Kidney glomerular epithelial cell (primary cell): ENCODE data around the gene CTRL.
A peak's percentile ranks its signal among the peaks of the same experiment; 100 is the strongest.
"Not testable (repeated sequence)": the region's sequence is repeated elsewhere in the genome, so short reads cannot be mapped to it uniquely, and the experiment has no call there.

Experiments used
- DNase-seq: peaks from one replicate; lab custom pipeline; 2025; lab: John Stamatoyannopoulos, UW

The CTRL gene

DNA sequence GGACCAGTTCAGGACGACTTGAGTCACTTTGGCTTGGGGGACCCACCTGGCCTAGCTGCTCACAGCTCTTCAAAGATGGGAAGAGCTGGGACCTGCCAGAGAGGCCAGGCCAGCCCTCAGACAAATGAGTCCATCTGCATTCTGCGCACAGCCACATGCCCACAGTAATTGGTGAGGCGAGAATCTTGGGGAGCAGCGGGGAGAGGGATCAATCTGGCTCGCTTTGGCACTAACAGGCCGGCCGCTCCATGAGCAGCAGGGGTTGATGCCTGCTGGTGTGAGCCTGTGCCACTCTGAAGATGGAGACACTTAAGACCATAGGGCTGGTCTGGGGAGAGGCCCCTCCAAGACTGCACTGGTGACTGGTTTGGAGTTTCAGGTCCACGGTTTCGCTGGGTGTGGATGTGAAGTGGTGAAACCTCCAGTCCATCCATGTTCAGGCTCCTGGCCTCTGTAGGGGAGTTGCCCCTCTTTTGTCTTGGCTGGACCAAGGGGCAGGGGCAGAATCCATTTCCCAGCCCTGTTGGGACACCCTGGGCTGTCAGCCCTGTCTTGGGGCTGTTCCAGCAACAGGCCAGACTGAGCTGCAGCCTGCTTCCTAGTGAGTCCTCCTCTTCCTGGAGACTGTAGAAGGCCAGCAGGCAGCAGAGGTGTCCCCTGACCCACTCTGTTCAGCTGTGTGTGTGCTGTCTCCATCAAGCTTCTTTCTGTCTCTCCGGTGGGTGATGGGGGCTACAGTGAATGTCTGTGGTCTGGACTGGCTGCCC lies 7.3 kb downstream of the CTRL start:
- DNase-seq: no peak

DNA sequence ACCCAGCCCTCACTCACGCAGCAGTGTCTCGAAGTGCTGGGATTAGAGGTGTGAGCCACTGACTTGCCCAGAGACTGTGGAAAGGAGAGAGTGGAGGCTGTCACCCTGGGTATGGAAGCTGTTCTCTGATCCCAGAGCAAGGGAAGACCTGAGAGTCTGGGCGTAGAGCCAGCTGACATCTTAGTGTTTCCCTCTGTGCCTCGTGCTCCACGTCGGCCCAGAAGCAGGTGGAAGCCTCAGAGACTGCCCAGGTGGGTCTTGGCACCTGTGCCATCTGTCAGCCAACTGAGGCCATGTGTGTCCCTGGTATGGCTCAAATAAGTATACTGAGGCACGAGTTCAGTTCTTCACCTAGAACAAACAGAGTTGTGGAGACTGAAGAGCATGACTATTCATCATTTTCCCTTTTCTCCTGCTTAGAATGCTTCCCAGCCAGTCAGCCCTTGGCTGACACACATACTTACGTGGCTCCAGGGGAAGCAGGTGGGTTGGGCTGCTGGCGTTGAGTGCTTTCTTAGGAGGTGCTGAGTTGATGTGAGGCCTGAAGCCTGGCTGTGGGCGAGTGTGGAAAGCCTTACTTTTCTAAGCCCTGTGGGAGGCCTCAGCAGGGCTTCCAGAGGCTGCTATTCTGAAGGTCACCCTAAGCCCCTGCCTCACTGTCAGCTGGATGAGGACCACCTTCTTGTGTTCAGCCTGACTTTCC lies 8.1 kb downstream of the CTRL start:
- DNase-seq: no peak

DNA sequence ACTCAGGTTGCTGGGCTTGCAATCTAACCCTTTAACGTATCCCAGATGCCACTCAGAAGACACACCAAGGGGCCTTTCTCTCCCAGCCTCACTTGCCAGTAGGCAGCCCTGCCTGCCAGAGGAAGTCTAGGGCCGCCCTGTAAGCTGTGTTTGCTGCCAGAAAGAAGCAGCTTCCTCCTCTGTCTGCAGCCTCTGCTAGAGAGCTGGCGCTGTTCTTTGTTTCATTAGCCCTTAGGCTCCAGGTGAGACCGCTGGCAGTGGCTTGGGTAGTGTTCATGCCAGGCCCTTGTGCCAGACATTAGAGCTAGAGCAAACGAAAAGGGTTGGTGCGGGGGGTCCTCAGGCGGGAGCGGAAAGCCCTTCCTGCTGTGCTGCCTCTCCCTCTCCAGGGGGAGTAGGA lies 8.9 kb downstream of the CTRL start:
- DNase-seq: no peak

DNA sequence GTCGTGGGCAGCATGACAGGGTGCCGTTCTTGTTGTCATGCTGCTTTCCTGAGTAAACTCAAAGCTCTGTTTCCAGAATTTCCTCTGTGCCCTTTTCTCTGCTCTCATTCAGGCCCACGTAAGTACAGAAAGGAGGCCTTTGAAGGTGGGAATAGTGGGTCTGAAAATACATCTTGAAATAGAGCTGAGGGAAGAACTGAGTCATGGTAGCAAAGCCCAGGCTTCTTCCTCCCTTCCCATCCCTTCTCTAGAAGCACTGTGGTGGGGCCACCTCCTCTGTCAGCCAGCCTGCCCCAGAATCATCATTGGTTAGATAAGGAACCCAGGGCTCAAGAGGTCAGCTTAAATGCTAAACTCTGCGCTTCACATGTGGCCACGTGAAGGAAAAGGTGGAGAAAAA lies 9.4 kb downstream of the CTRL start:
- DNase-seq: no peak

DNA sequence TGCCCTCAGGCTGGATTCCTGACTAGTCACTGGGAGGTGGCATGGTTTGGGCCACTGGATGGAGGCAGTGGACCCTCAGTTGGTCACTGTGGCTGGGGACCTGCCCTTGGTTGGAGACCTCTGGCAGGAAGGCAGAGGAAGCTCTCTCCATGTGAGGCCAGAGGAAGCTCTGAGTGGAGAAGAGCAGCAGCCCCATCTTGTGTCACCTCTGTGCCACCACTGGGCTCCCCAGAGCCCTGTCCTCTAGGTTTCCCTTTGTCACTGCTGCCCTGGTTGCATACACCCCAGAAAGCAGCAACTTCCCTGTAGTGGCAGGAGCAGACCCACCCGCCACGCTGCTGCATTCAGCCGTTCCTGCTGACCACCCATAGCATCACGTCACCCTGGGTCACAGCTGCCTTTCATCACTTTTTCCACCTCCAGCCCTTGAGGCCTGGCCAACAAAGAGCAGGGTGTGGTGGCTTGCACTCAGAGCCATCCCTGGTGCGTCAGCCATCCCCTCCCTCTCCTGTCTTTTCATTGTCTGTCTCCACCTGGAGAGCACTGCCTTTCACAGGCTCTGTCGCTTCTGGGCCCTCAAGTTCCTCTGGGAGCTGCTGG lies 11.9 kb downstream of the CTRL start:
- no peak for DNase-seq

DNA sequence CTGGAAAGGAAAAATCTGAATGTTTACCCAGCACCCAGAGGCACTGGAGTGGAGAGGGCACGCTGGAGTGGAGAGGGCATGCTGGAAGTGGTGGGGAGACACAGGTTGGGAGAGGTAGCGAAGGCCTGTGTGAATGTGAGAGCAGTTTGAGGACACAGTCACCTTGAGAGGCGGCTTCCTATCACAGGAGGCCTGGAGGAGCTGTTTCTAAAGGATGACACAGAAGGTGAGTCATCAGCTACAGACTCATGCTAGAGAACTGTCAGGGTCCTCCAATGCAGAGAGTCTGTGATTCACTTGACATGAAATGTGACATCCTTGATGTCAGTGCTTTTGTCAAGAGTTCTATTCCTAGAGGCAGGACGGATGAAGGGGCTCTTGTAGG lies 13.8 kb downstream of the CTRL start:
- DNase-seq: peak; percentile 73

DNA sequence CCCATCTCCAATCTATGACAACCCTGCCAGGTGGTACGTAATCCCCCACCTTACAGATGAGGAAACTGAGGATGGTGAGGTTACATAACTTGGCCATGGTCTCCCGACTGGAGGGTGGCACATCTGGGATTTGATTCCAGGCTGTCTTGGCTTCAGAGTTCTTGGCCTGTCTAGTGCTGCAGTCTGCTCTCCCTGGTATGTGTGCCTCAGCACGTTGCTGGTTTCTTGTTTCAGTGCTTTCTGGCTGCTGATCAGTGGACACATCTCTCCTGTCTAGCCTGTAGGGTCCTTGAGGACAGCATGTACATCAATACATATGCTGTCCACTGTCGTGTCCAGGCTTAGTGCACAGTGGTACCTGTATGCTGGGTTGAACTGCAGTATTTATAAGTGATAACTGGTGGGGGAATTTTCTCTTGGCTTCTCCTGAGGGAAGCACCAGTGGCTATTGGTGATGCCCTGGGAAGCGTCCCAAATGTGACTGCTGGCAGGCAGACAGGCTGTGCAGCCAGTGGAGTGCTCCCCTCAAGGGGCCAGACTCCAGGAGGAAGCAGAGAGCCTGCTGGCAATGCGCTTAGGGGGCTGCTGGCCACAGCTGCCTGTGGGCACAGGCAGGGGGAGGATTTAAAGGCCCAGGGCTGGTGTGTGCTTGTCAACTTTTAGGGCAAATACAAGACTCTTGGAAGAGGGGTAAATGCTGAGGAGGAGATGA lies 14.4 kb downstream of the CTRL start:
- no peak for DNase-seq

DNA sequence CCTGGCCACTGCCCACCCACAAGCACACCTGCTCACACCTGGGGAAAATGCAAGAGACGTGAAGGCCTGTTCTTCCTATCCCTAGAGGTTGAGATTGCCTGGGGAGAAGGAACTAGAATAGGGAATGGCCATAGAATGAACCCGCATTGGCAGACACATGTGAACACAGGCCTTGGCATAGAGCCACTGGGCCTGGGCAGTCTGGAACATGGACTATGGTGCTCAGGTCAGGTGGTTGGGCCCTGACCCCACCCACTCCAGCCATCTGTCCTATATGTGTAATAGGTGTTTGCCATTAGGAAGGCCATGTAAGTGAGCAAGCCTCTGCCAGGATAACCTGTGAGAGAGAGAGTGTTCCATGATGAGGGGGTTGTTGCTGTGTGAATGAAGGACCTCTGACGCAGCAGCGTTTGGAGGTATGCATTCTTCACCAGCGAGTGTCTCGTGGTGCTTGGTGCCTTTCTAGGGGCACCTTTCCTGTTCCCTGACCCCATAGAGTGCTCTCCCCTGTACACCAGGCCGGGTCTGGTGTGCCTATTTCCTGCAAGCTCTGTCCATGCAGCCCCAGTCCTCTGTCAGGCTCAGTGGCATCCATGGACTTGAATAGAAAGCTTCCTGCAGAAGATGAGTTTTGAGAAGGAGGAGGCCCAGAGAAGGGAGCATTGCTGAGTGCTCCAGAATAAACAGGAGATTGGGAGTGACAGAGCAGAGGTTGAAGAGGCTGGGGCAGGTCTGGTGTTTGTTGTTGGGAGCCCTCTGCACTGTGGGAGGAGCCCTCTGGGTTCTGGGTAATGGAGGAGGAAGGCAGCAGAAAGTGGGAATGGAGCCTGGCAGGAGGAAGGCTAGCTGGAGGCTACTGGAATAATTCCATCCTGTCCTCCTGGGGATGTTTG lies 15.6 kb downstream of the CTRL start:
- no peak for DNase-seq

DNA sequence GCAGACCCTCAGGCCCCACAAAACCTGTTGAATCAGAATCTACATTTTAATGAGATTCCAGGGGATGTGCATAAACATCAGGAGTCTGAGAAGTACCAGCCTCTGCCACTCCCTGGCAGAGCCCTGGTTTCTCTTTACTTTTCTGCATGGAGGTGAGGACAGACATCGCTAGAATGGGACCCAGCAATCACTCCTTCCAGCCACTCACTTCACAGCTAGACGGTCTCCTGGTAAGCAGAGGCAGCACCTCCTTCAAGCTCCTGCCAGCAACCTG lies 16.2 kb downstream of the CTRL start:
- not testable (repeated sequence) for DNase-seq

DNA sequence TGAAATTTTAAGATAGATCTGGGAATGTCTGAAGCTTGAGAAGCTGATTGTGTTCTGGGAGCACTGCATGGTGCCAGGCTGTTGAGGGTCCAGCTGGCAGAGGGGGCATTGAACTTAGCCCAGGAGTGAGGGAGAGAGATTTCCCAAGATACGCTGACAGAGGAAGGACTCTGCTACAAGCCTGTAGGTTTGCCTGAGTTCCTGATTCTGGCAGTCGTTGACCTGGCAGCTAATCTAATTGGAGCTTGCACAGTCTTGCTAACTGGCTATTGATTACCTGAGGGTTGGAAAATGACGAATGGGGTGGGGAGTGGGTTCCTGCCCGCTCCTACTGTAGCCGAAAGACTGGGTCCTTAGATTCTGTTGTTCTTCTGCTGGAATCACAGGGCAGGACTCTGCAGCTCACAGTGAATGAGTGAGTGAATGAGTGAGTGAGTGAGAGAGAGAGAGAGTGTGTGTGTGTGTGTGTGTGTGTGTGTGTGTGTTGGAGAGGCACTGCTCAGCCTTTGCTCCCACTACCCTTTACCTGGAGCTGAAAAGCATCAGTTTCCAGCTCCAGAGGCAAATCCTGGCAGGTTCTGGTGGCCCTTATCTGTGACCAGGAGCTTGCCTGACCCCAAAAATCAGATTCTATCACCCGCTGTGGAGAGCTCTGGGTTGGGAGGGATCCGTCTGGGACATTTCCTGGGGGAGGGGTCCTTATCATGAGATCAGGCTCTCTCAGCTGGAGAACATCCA lies 16.7 kb downstream of the CTRL start:
- DNase-seq: no peak

DNA sequence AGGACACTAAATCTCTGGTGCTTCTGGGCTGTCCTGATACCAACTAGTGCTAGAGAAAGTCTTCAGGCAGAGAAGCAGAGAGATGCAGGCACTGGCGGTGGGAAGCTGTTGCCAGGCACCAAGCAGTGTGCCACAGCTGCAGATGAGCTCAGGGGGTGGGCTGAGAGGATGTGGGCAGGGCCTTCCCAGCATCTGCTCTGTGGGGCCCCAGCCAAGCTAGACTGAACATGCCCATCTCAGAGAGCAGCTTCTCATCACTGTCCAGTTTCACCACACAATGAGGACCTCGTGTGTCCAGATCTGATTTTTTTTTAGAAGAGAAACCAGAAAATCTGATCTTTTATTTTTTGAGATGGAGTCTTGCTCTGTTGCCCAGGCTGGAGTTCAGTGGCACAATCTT lies 21.5 kb downstream of the CTRL start:
- no peak for DNase-seq

DNA sequence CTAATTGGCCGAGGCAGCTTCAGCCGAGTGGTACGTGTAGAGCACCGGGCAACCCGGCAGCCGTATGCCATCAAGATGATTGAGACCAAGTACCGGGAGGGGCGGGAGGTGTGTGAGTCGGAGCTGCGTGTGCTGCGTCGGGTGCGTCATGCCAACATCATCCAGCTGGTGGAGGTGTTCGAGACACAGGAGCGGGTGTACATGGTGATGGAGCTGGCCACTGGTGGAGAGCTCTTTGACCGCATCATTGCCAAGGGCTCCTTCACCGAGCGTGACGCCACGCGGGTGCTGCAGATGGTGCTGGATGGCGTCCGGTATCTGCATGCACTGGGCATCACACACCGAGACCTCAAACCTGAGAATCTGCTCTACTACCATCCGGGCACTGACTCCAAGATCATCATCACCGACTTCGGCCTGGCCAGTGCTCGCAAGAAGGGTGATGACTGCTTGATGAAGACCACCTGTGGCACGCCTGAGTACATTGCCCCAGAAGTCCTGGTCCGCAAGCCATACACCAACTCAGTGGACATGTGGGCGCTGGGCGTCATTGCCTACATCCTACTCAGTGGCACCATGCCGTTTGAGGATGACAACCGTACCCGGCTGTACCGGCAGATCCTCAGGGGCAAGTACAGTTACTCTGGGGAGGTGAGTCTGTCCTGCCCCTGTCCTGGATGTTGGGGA lies 22.5 kb downstream of the CTRL start:
- DNase-seq: no peak

DNA sequence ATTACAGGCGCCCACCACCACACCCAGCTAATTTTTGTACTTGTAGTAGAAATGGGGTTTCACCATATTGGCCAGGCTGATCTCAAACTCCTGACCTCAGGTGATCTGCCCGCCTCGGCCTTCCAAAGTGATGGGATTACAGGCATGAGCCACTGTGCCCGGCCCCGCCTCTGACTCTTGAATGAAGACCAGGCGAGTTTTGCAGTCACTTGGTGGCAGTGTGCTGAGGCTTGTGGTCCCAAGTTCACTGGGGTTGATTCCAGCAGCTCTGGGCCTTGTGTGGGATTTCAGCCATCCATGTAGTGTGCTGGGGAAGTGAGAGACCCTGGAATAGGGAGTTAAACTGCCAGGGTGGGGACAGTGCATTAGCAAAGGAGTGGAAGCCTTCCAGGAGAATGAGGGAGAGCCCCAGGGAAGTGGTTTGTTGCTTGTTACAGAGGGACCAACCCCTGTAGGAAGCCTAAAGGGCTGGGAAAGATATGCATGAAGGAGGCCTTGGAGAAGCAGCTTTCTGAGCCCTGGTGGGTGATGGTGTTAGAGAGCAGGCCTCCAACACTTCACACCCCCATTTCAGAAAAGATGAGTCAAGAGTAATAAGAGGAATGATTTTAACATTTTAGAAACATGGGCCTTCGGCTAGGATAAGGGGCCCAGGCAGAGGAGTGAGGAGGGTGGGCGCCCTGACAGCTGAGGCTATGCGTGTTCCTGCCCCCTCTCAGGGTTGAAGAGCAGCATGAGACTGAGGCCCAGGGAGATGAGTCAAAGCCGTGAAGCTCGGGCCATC lies 24.1 kb downstream of the CTRL start:
- no peak for DNase-seq

DNA sequence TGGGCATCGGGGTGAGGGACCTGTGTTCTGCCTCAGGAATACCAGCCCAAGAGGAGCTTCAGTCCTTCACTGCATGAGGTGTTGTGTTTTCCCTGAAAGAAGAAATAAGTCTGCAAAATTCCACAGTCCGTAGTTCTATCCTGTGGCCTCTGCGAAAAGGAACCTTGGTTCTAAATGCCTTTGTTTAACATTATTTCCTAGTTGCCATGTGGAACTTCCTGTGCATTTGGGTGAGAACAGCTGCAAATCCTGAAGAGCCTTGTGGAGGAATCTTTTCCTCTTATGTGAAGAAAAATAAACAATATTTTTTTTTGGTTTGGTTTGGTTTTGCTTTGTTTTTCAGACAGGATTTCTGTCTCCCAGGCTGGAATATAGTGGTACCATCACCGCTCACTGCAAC lies 28.8 kb downstream of the CTRL start:
- DNase-seq: no peak

DNA sequence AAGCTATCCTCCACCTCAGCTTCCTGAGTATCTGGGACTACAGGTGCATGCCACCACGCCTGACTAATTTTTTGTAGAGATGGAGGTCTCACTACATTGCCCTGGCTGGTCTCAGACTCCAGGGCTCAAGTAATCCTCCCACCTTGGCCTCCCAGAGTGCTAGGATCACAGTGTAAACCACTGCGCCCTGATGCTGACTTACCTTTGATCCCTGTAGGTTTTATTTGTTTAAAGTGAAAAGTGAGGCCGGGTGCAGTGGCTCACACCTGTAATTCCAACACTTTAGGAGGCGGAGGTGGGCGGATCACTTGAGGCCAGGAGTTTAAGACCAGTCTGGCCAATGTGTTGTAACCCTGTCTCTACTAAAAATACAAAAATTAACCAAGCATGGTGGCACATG lies 29.9 kb downstream of the CTRL start:
- DNase-seq: no peak

DNA sequence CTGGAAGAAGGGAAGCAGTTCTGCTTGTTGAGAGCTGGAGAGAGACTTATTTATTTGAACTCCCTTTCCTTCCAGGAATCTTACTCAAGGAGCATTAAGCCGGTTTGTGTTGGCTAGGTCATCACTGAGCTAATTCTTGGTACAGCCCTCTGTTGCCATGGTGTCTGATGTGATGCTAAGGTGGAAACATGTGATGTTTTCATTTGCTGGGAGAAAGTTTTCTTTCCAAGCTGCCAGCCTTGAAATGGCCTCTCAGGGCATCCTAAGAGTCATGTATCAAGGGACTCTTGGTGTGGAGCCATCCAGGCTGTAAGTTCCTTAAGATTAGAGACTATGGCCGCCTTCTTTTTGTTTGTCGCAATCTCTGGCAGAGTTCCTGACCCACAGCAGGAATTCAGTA lies 34.4 kb downstream of the CTRL start:
- peak; percentile 2 for DNase-seq

DNA sequence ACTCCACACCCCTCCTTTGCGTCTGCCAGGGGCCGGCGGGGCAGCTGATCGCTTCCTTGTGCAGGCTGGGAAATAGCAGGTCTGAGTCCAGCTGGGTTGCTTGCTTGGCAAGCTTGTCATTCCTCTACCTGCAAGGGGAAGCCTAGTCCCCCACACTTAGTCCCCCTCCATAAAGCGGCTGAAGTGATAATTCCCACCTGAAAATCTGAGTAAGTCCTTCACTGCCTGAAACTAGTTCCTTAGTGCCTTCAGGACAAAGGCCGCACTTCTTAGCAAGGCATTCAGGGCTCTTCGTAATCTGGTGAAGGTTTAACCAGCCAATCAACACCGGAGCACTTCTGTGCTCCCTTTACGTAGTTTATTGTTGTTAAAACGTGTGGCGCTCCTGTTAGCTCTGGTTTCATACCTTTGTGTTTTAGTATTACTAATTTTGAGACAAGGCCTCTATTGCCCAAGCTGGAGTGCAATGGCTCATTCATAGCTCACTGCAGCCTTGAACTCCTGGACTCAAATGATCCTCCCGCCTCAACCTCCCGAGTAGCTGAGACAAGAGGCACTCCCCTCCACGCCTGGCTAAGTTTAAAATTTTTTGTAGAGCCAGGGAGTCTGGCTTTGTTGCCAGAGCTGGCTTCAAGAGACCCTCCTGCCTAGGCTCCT lies 37.8 kb downstream of the CTRL start:
- DNase-seq: peak; percentile 32

DNA sequence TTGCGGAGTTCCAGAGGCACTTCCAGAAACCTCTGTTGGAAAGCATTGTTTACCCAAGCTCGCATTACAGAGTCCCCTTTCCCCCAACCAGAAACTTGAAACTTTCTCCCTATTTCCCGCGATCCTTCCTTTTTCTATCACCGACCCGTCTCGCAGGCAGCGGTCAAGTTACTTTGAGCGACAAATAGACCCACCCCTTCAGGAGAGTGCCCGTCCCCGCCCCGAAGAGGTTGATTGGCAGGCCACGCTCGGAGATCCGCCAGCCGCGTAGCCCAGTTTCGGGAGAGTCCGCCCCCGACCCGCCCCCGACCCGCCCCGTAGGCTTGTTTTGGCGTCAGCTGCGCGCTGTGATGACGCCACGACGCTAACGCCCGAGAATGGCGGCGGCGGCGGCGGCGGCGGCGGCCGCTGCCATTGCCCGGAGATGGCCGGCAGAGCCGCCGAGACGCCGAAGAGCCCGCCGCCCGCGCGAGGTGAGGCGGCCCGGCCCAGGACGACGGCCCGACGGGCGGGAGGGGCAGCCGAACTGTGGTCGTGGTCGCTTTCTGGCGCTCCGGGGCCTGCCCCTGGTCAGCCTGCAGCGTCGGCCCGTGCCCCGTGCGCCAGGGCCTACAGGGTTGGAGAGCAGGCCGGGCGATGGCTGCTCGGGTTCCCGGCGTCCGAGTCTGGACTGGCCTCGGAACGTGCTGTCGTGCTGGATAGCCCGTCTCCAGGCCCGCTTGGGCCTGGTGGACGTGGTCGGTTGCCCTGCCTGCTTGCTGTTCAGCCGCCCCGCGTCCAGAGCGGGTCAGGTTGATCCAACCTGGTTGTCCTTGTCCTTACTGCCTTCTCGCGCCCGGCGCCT lies 38.5 kb downstream of the CTRL start, which contains the start of gene PSKH1:
Gene PSKH1, plus strand, starts transcription at position 356 of the 844 bp plus-strand sequence. CDS start 15,496 bp downstream, outside the sequence.
- peak; percentile 95 for DNase-seq
